AG10803 (cell line): ENCODE measurements around the gene OLIG1.

ENCODE experiments used
- DNase-seq: peaks from one replicate; pipeline ENCODE4 v3.0.0; 2010; ENCODE audit warnings: low read depth
- H3K4me3 ChIP-seq: 2 replicates; pipeline ENCODE4 v1.5.1; 2011; ENCODE audit warnings: mild to moderate bottlenecking, low read length, control low read depth
- CTCF ChIP-seq: conservative IDR thresholded peaks from 2 replicates; pipeline ENCODE4 v1.5.1; 2011; ENCODE audit warnings: mild to moderate bottlenecking, low read length, control low read depth, inconsistent platforms

The OLIG1 gene

GRCh38 chr21:33031152-33031911 lies 38.6 kb upstream of the OLIG1 start:
- TF ChIP-seq CTCF, result no peak
- no peak overlapping the region for H3K4me3 ChIP-seq
- DNase-seq, result no peak

- TF ChIP-seq CTCF, result no peak
- H3K4me3 ChIP-seq, result no peak overlapping the region
- DNase-seq, result no peak
Observed at GRCh38 chr21:33032434-33033047, 37.4 kb upstream of the OLIG1 start.

- H3K4me3 ChIP-seq, result no peak overlapping the region
- TF ChIP-seq CTCF, result no peak
- DNase-seq, result no peak
Observed at GRCh38 chr21:33033094-33033951, 36.6 kb upstream of the OLIG1 start.

GRCh38 chr21:33033961-33034413 lies 36.0 kb upstream of the OLIG1 start:
- H3K4me3 ChIP-seq, result no peak overlapping the region
- DNase-seq, result no peak
- TF ChIP-seq CTCF, result no peak

GRCh38 chr21:33035147-33035546 lies 34.8 kb upstream of the OLIG1 start:
- no peak for TF ChIP-seq CTCF
- H3K4me3 ChIP-seq, result no peak overlapping the region
- no peak for DNase-seq

- TF ChIP-seq CTCF, result no peak
- no peak overlapping the region for H3K4me3 ChIP-seq
- DNase-seq, result peak; percentile 56
Observed at GRCh38 chr21:33036430-33037162, 33.3 kb upstream of the OLIG1 start.
